CD4-positive, alpha-beta T cell (primary cell): ENCODE measurements around the gene MAN2B2. TPM values are rescaled to one million over a fixed set of nuclear protein-coding genes. Genes with fewer than 3 reads are reported as not detected.

Source experiments
- ATAC-seq: fragments of 200-7000 bp; cut with Tn5 transposase; one replicate; pipeline ENCODE4 v1.10.0; 2022; ENCODE audit warnings: mild to moderate bottlenecking; ENCODE audit not compliant: poor library complexity
- CTCF ChIA-PET: fragments of 350-600 bp; sonication (Branson Sonifier 250); formaldehyde crosslinking; loops from one replicate; lab custom pipeline; 2021; ENCODE audit warnings: antibody characterized with exemption, inconsistent platforms; lab: Charles Lee
- POLR2A ChIA-PET: fragments of 350-600 bp; sonication (Branson Sonifier 250); formaldehyde crosslinking; loops from one replicate; lab custom pipeline; 2021; ENCODE audit warnings: antibody characterized with exemption, inconsistent platforms; lab: Charles Lee
- DNase-seq, 14 experiments: peaks; one replicate each; pipeline ENCODE4 v3.0.0-alpha.2; 2013 to 2020; ENCODE audit warnings: mixed read lengths in 2 of 14
- H3K27ac ChIP-seq, 2 donors: one replicate each; pipeline versions ENCODE4 v1.5.1 to v1.7.0; 2013; ENCODE audit warnings: low read length in 2 of 2, low read depth in 1 of 2, mild to moderate bottlenecking in 1 of 2
- H3K27me3 ChIP-seq, 2 experiments: 1 replicate in 1 of 2; 2 replicates in 1 of 2; pipeline versions ENCODE4 v1.6.1 to v1.7.0; 2013; ENCODE audit warnings: low read length in 2 of 2, control low read depth in 1 of 2, mild to moderate bottlenecking in 1 of 2, moderate library complexity in 1 of 2; ENCODE audit not compliant: insufficient read depth in 2 of 2, control insufficient read depth in 1 of 2
- H3K36me3 ChIP-seq: one replicate; pipeline ENCODE4 v1.6.1; 2013; ENCODE audit warnings: low read length, control low read depth; ENCODE audit not compliant: insufficient read depth
- H3K4me1 ChIP-seq: one replicate; pipeline ENCODE4 v1.6.1; 2013; ENCODE audit warnings: low read length, control low read depth; ENCODE audit not compliant: insufficient read depth
- H3K4me3 ChIP-seq: one replicate; pipeline ENCODE4 v1.5.1; 2013; ENCODE audit warnings: mild to moderate bottlenecking, low read length, moderate library complexity
- H3K9me3 ChIP-seq, 2 experiments: 1 replicate in 1 of 2; 2 replicates in 1 of 2; pipeline versions ENCODE4 v1.6.1 to v1.7.0; 2013; ENCODE audit warnings: low read length in 2 of 2, mild to moderate bottlenecking in 2 of 2, control low read depth in 1 of 2, moderate library complexity in 1 of 2; ENCODE audit not compliant: control insufficient read depth in 1 of 2, insufficient read depth in 1 of 2
- H3K27ac Mint-ChIP-seq: one replicate; pipeline ENCODE4 v1.8.0; 2020; ENCODE audit warnings: mixed read lengths
- H3K27me3 Mint-ChIP-seq: one replicate; pipeline ENCODE4 v1.8.0; 2021; ENCODE audit warnings: mixed read lengths
- H3K36me3 Mint-ChIP-seq: one replicate; pipeline ENCODE4 v1.8.0; 2021; ENCODE audit warnings: low read depth, mixed read lengths
- H3K4me1 Mint-ChIP-seq: one replicate; pipeline ENCODE4 v1.8.0; 2021; ENCODE audit warnings: low read depth, mixed read lengths
- H3K4me3 Mint-ChIP-seq: one replicate; pipeline ENCODE4 v1.8.0; 2020; ENCODE audit warnings: mild to moderate bottlenecking, mixed read lengths
- H3K9me3 Mint-ChIP-seq: one replicate; pipeline ENCODE4 v1.8.0; 2020; ENCODE audit warnings: mixed read lengths
- CTCF ChIP-seq: fragments of 200-600 bp; IDR thresholded peaks from one replicate; pipeline ENCODE4 v1.8.0; 2022; ENCODE audit warnings: antibody characterized with exemption, mild to moderate bottlenecking
- intact Hi-C, 2 experiments: fragments of 100-400 bp; cut with DNase I in 1 of 2; cut with micrococcal nuclease in 1 of 2; formaldehyde crosslinking; loops; one replicate each; pipeline versions ENCODE4 v1.15.1 to v1.9.0; 2023 to 2025; cut with DNase I, micrococcal nuclease
- total RNA-seq, 174 experiments: library from RNA in 2 of 174; stranded (reverse) in 2 of 174; gene quantifications; one replicate each; pipeline ENCODE4 v1.2.3 and lab custom pipeline; 2021 to 2026

Gene MAN2B2
- total RNA-seq, 2 experiments from 2014 or later: 25.9 to 28.5 TPM

DNA sequence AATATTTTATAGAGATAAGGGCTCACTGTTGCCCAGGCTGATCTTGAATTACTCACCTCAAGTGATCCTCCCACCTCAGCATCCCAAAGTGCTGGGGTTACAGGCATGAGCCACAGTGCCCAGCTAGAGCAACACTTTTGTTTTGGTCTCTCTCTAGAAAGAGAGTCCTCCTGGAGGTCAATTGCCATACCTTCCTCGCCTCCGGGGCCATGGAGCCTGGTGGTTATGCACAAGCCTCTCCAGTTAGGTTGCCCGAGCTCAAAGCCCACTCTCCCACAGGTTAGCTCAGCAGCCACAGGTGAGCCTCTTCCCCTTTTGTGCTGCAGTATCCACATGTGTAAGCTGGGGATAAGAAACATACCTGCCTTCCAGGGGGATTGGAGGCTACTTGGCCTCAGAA lies 24.2 kb upstream of the MAN2B2 start:
- H3K36me3 Mint-ChIP-seq: no peaks in the 10 kb centered on the region
- CTCF ChIA-PET: no interaction called here

GRCh38 chr4:6551660-6552059 lies 23.3 kb upstream of the MAN2B2 start:
- intact Hi-C loops: no loop called here
- Histone ChIP-seq H3K27ac (no peak overlapping the region), H3K27me3 (peaks cover 20 to 34% of the 10 kb centered on the region in 2 experiments), H3K36me3 (no peaks in the 10 kb centered on the region), H3K4me1 (no peaks in the 10 kb centered on the region), H3K9me3 (peaks cover 4 to 30% of the 10 kb centered on the region in 2 experiments), H3K4me3 (no peak overlapping the region)
- no peak for TF ChIP-seq CTCF
- H3K4me3 Mint-ChIP-seq: no peak overlapping the region
- no peaks in the 10 kb centered on the region for H3K36me3 Mint-ChIP-seq
- H3K27ac Mint-ChIP-seq: no peak overlapping the region
- peaks cover 57% of the 10 kb centered on the region for H3K27me3 Mint-ChIP-seq
- POLR2A ChIA-PET: no interaction called here
- CTCF ChIA-PET: no interaction called here
- H3K9me3 Mint-ChIP-seq: peaks cover 2% of the 10 kb centered on the region
- DNase-seq: no peak
- ATAC-seq: no peak
- no peaks in the 10 kb centered on the region for H3K4me1 Mint-ChIP-seq

More for the DNA sequence above, 24.2 kb upstream of the MAN2B2 start:
- no peak overlapping the region for H3K27ac ChIP-seq
- no peaks in the 10 kb centered on the region for H3K36me3 ChIP-seq
- H3K9me3 ChIP-seq: peaks cover 4 to 30% of the 10 kb centered on the region in 2 experiments
- DNase-seq (no peak), ATAC-seq (no peak)
- POLR2A ChIA-PET: no interaction called here
- H3K27me3 ChIP-seq: peaks cover 20 to 31% of the 10 kb centered on the region in 2 experiments
- Mint-ChIP-seq H3K9me3 (peaks cover 2% of the 10 kb centered on the region), H3K27me3 (peaks cover 59% of the 10 kb centered on the region), H3K4me3 (no peak overlapping the region), H3K27ac (no peak overlapping the region), H3K4me1 (no peaks in the 10 kb centered on the region)
- H3K4me1 ChIP-seq: no peaks in the 10 kb centered on the region
- intact Hi-C loops: no loop called here
- no peak overlapping the region for H3K4me3 ChIP-seq
- no peak for TF ChIP-seq CTCF

DNA sequence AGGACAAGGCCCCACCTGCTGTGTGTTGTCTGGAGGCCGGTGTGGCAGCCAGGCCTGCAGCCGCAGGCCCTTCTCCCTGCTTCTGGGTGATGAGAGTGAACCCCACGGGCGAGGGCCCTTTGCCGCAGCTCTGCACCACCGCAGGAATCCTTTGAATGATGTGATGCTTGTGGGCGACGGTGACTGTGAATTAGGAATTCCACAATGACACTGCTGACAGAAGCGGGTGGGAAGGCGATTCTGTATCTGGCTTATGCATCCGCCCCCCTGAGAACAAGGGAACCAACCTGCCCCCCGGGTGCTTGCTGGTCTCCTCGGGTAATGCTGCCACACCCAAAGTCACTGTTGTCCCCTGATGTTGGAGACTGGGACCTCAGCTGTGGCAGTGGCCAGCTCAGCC lies 19.5 kb upstream of the MAN2B2 start:
- Histone ChIP-seq H3K4me3 (no peak overlapping the region), H3K9me3 (peaks cover 4 to 23% of the 10 kb centered on the region in 2 experiments), H3K36me3 (no peaks in the 10 kb centered on the region), H3K27me3 (peaks cover 16 to 43% of the 10 kb centered on the region in 2 experiments), H3K27ac (no peak overlapping the region), H3K4me1 (no peaks in the 10 kb centered on the region)
- no peak for ATAC-seq
- Mint-ChIP-seq H3K27ac (no peak overlapping the region), H3K9me3 (peaks cover 2% of the 10 kb centered on the region), H3K4me1 (no peaks in the 10 kb centered on the region), H3K27me3 (peaks cover 63% of the 10 kb centered on the region), H3K4me3 (no peak overlapping the region), H3K36me3 (no peaks in the 10 kb centered on the region)
- no peak for TF ChIP-seq CTCF
- CTCF ChIA-PET: no interaction called here
- DNase-seq: no peak
- intact Hi-C loops: no loop called here
- POLR2A ChIA-PET: no interaction called here
